Spleen (tissue), 11 donors: ENCODE results near the gene ETFB. TPM values are rescaled to one million over a fixed set of nuclear protein-coding genes. Genes with fewer than 3 reads are reported as not detected.
A peak's percentile ranks its signal among the peaks of the same experiment; 100 is the strongest.

Experiments used
- DNase-seq: peaks from one replicate; pipeline ENCODE4 v3.0.0-alpha.2; 2020
- H3K27ac ChIP-seq, 8 donors: fragments of 200-600 bp; sonication (generic) in 7 of 8; 1 replicate in 4 of 8; 2 replicates in 4 of 8; pipeline versions ENCODE4 v1.5.0 to v1.8.0; 2016 to 2021; ENCODE audit warnings: inconsistent platforms in 4 of 8, mild to moderate bottlenecking in 4 of 8, moderate library complexity in 1 of 8
- H3K27me3 ChIP-seq, 7 donors: fragments of 200-600 bp; sonication (generic) in 6 of 7; replicated peaks in 1 of 7; 1 replicate in 4 of 7; 2 replicates in 3 of 7; pipeline versions ENCODE4 v1.5.0 to v1.8.0; 2016 to 2021; ENCODE audit warnings: inconsistent platforms in 3 of 7, mild to moderate bottlenecking in 1 of 7
- H3K36me3 ChIP-seq, 6 donors: fragments of 200-600 bp; sonication (generic) in 5 of 6; 1 replicate in 4 of 6; 2 replicates in 2 of 6; pipeline versions ENCODE4 v1.5.0 to v1.8.0; 2016 to 2021; ENCODE audit warnings: inconsistent platforms in 2 of 6
- H3K4me1 ChIP-seq, 6 donors: fragments of 200-600 bp; sonication (generic) in 5 of 6; 1 replicate in 3 of 6; 2 replicates in 3 of 6; pipeline versions ENCODE4 v1.5.0 to v1.8.0; 2016 to 2021; ENCODE audit warnings: inconsistent platforms in 3 of 6
- H3K4me3 ChIP-seq, 8 donors: fragments of 200-600 bp; sonication (generic) in 7 of 8; 1 replicate in 4 of 8; 2 replicates in 4 of 8; pipeline versions ENCODE4 v1.5.0 to v1.8.0; 2016 to 2021; ENCODE audit warnings: inconsistent platforms in 4 of 8, mild to moderate bottlenecking in 4 of 8, moderate library complexity in 2 of 8
- H3K9me3 ChIP-seq, 8 donors: fragments of 200-600 bp; sonication (generic) in 7 of 8; 1 replicate in 4 of 8; 2 replicates in 4 of 8; pipeline versions ENCODE4 v1.5.0 to v1.8.0; 2016 to 2021; ENCODE audit warnings: inconsistent platforms in 4 of 8
- POLR2A ChIP-seq, 3 donors: fragments of 450-650 bp; IDR thresholded peaks; one replicate each; pipeline ENCODE4 v1.5.1; 2017; ENCODE audit warnings: antibody characterized with exemption in 3 of 3, mild to moderate bottlenecking in 1 of 3
- POLR2AphosphoS5 ChIP-seq, 3 donors: sonication (generic); formaldehyde crosslinking; IDR thresholded peaks; one replicate each; pipeline ENCODE4 v1.5.1; 2017; ENCODE audit warnings: antibody characterized with exemption in 3 of 3
- WGBS, 5 donors: extraction: QIAGEN DNeasy Blood & Tissue Kit in 3 of 5; methylation state at CpG; one replicate each; pipeline versions ENCODE4 v1.1.5 to v1.1.7; 2013 to 2018; 5-methylcytosine and 5-hydroxymethylcytosine counted together
- intact Hi-C: fragments of 100-400 bp; cut with DNase I; formaldehyde crosslinking; loops from one replicate; pipeline ENCODE4 v1.15.0; 2023; ENCODE audit warnings: low total_unique reads
- polyA plus RNA-seq, 3 donors: library from polyadenylated mRNA; stranded (reverse); fragments of 200-250 nt; gene quantifications; one replicate each; pipeline ENCODE4 v1.2.1, GENCODE V29; 2013
- total RNA-seq, 7 donors: library from RNA; depleted of rRNA in 3 of 7; stranded (reverse); fragments of >200 nt in 3 of 7; fragmentation: NEBNext Ultra II Directional in 4 of 7; extraction: Animal tissue kit (Norgen Biotek cat#: 25700) in 4 of 7; gene quantifications; one replicate each; pipeline versions ENCODE4 v1.1.0 to v1.2.1, GENCODE V29; 2016 to 2021
- TF ChIP-seq, protein P1 (sequence below), 11 experiments: fragments of 200-600 bp in 7 of 11; fragments of 450-650 bp in 4 of 11; sonication (generic) in 4 of 11; IDR thresholded peaks in 8 of 11; conservative IDR thresholded peaks in 3 of 11; 1 replicate in 7 of 11; 2 replicates in 4 of 11; pipeline versions ENCODE4 v1.4.0 to v1.8.0; 2016 to 2021; ENCODE audit warnings: antibody characterized with exemption in 11 of 11, inconsistent platforms in 4 of 11, mild to moderate bottlenecking in 1 of 11
- donor health status: healthy with polysubstance abuse.
- donor health status: DM: no; HTN: no; CAD: no; lungs with moderate emphysema.
- donor health status: DM: no; HTN: no; CAD: no.
- donor health status: Bipolar disorder and iron deficiency.
- donor health status: healthy.
- donor health status: DM: no; HTN: no; CAD: no.
- donor health status: DM: yes; HTN: yes; CAD: no.

ETFB gene
- total and polyA plus RNA-seq, 10 donors: 41.4 to 133 (median 71.0) TPM

DNA sequence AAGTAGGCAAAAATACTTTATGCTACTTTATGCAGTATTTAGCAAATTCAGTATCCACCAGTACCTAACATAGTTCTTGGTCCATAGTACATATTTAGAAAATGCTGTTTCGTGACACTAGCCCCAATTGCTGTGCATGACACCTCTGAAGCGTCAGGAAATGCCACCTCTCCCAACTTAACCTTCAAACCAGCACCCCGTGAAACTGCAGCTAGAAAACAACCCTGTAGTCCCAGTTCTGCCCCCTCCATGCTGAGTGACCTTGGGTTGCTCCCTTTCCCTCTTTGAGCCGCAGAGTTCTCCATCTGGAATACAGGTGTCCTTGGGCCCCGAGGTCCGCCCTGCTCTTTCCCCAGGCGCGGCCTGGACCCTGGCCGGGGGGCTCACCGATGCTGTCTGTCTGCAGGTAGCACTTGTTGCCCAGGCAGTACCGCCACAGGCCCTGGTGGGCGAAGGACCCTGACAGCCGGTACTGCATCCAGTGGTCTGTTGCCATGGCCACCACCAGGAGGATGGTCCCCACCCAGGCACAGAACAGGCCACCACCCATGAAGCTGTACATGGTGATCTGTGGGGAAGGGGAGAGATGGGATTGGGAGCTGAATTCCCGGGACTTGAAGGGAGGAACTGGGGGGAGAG is 20.8 kb upstream of the ETFB start:
- no peak for TF ChIP-seq POLR2A (IDR thresholded peaks at IDR 0.05)
- TF ChIP-seq POLR2AphosphoS5 (IDR thresholded peaks at IDR 0.05): no peak
- TF ChIP-seq, protein P1, sequence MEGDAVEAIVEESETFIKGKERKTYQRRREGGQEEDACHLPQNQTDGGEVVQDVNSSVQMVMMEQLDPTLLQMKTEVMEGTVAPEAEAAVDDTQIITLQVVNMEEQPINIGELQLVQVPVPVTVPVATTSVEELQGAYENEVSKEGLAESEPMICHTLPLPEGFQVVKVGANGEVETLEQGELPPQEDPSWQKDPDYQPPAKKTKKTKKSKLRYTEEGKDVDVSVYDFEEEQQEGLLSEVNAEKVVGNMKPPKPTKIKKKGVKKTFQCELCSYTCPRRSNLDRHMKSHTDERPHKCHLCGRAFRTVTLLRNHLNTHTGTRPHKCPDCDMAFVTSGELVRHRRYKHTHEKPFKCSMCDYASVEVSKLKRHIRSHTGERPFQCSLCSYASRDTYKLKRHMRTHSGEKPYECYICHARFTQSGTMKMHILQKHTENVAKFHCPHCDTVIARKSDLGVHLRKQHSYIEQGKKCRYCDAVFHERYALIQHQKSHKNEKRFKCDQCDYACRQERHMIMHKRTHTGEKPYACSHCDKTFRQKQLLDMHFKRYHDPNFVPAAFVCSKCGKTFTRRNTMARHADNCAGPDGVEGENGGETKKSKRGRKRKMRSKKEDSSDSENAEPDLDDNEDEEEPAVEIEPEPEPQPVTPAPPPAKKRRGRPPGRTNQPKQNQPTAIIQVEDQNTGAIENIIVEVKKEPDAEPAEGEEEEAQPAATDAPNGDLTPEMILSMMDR (IDR thresholded peaks at IDR 0.05 in 8 of 11, conservative IDR thresholded peaks at IDR 0.05 in 3 of 11): no peak
- 72 to 87% (median 83%) methylated on average over 12 to 14 of the region's 14 CpGs for WGBS, 5 donors
- H3K36me3 ChIP-seq: no peaks in the 10 kb centered on the region
- DNase-seq: peak; percentile 69
- peak overlapping the region in 5 of 8 donors; percentile 28 to 86 (median 62) for H3K27ac ChIP-seq
- intact Hi-C loops: no loop called here
- peaks cover 0 to 4% (median 0%) of the 10 kb centered on the region in 7 donors for H3K27me3 ChIP-seq
- H3K9me3 ChIP-seq: peaks cover 0 to under 1% (median 0%) of the 10 kb centered on the region in 8 donors
- H3K4me3 ChIP-seq: peak overlapping the region in 1 of 8 donors; percentile 53
- peaks cover 0 to 16% (median 0%) of the 10 kb centered on the region in 6 donors for H3K4me1 ChIP-seq

DNA sequence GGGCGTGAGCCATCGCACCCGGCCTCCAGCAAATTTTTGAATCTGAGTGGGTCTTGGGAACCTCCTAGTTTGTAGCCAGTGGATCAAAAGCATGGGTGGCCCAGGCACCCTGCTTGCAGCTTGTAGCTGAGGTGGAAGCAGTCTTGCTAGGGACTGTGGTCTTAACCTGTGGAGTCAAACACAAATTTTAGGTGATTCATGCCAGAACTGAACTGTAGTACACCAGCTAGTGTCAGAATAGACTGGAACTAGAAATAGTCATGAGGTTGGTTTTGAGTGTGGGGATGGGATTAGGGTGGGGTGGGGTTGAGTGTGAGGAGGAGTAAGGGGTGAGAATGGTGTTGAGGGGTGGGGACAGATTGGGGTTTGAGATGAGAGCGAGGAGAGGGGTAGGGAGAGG is 15.8 kb upstream of the ETFB start:
- whole genome bisulfite sequencing, 5 donors: 91 to 99% (median 97%) methylated on average over 4 of the region's 4 CpGs
- no peak for TF ChIP-seq POLR2A (IDR thresholded peaks at IDR 0.05)
- no peak for TF ChIP-seq POLR2AphosphoS5 (IDR thresholded peaks at IDR 0.05)
- TF ChIP-seq, protein P1 (IDR thresholded peaks at IDR 0.05 in 8 of 11, conservative IDR thresholded peaks at IDR 0.05 in 3 of 11): no peak
- H3K36me3 ChIP-seq: no peaks in the 10 kb centered on the region
- no peaks in the 10 kb centered on the region for H3K27me3 ChIP-seq
- no peak overlapping the region for H3K4me3 ChIP-seq
- DNase-seq: no peak
- peaks cover 0 to 18% (median 9%) of the 10 kb centered on the region in 8 donors for H3K9me3 ChIP-seq
- H3K27ac ChIP-seq: no peak overlapping the region
- H3K4me1 ChIP-seq: no peaks in the 10 kb centered on the region
- intact Hi-C loops: no loop called here

DNA sequence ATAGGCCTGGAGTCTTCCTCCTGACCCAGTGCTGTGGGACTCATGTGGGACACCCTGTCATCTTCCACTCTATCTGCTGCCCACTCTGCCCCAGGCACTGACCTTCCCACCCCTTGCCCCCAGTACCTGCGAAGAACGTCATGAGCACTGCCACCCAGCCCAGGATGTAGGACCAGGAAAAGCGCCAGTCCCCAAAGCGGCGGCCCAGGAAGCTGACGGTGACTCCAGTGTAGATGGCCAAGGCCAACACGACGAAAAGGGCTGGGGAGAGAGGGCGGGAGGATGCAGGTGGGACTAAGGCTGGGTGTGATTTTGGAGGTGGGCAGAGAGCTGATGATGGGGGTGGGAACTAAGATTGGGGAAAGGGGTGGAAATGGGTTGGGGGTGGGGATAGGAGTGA is 14.2 kb upstream of the ETFB start:
- 89 to 96% (median 92%) methylated on average over 9 of the region's 9 CpGs for WGBS, 5 donors
- DNase-seq: peak; percentile 40
- intact Hi-C loops: no loop called here
- H3K4me1 ChIP-seq: peaks cover 0 to 13% (median under 1%) of the 10 kb centered on the region in 6 donors
- no peak overlapping the region for H3K4me3 ChIP-seq
- no peaks in the 10 kb centered on the region for H3K27me3 ChIP-seq
- no peak for TF ChIP-seq POLR2AphosphoS5 (IDR thresholded peaks at IDR 0.05)
- no peak for TF ChIP-seq POLR2A (IDR thresholded peaks at IDR 0.05)
- TF ChIP-seq, protein P1 (IDR thresholded peaks at IDR 0.05 in 8 of 11, conservative IDR thresholded peaks at IDR 0.05 in 3 of 11): no peak
- H3K27ac ChIP-seq: no peak overlapping the region
- peaks cover 0 to 18% (median 9%) of the 10 kb centered on the region in 8 donors for H3K9me3 ChIP-seq
- no peaks in the 10 kb centered on the region for H3K36me3 ChIP-seq

DNA sequence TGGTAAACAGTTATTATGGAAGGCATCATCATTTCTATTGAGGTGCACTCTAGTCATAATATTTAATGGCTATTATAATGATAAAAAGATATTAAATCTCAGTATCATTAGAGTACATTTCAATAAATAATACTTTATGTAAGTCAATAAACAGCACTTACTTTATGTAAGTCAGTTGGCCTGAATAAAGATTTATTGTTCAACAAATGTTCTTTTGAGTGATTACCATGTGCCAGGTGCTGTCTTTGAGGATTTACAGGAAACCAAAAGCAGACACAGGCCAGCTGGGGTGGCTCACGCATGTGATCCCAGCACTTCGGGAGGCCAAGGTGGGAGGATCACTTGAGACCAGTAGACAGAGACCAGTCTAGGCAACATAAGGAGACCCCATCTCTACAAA is 11.2 kb upstream of the ETFB start:
- Histone ChIP-seq H3K27me3 (no peaks in the 10 kb centered on the region), H3K9me3 (peaks cover 0 to 18% (median 9%) of the 10 kb centered on the region in 8 donors), H3K27ac (no peak overlapping the region), H3K4me3 (no peak overlapping the region), H3K36me3 (no peaks in the 10 kb centered on the region), H3K4me1 (peaks cover 0 to 42% (median 11%) of the 10 kb centered on the region in 6 donors)
- TF ChIP-seq POLR2A (IDR thresholded peaks at IDR 0.05) (no peak), POLR2AphosphoS5 (IDR thresholded peaks at IDR 0.05) (no peak)
- TF ChIP-seq, protein P1 (IDR thresholded peaks at IDR 0.05 in 8 of 11, conservative IDR thresholded peaks at IDR 0.05 in 3 of 11): no peak
- 79 to 88% (median 81%) methylated on average over 2 of the region's 2 CpGs for WGBS, 5 donors
- DNase-seq: no peak
- intact Hi-C loops: no loop called here
